ENCODE data around the gene EDARADD. TPM values are rescaled to one million over a fixed set of nuclear protein-coding genes. Genes with fewer than 3 reads are reported as not detected.
A peak's percentile ranks its signal among the peaks of the same experiment; 100 is the strongest.
"Not testable (repeated sequence)": the region's sequence is repeated elsewhere in the genome, so short reads cannot be mapped to it uniquely, and the experiment has no call there.

EDARADD gene
- polyA plus RNA-seq (2013, experiment 1 of 4): 2.2 TPM
- 2.1 TPM for polyA plus RNA-seq (2013, experiment 2 of 4)
- 1.5 TPM for polyA plus RNA-seq (2013, experiment 3 of 4)
- 1.5 TPM for polyA plus RNA-seq (2013, experiment 4 of 4)

DNA sequence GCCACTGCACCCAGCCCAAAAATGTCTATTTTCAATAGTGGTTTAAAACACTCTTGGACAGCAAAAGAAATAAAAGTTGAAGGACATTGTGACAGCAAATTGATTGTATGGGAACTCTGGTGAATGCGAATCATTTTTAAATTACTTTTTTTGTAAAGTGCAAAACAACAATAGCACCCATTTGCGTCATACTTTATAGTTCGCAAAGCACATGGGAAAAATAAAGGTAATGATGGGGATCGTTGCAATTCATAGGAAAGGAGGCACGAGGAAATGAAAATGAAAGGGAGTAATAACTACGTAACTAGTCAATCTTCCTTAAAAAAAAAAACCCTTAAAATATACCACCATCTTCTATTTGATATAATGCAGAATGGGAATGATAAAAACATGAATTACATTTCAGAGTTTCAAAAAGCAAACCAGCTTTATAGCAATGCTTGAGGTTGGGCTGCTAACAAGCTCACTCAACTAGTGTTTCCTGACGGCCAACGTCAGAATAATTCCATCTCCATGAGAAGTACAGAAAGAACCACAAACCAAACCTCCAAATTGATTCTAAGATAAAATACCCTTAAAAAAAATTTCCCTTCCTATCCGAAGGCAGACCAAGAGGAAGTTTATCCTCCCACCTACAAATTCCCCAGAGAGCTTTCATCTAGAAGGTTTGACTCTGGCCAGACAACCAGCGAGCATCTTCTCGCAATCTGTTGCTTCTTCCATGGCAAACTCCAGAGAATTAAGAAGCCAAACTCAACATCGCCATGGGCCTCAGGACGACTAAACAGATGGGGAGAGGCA is at the start of gene EDARADD:
TSS of gene EDARADD (plus strand) at position 606 of the 801 bp plus-strand sequence. CDS start at position 765, 159 bp downstream.
- H3K4me1 ChIP-seq (ENCODE audit: control insufficient read depth, insufficient read depth, low read length): no peaks in the 10 kb centered on the region
- no peaks in the 10 kb centered on the region for H3K9me3 ChIP-seq (ENCODE audit: control insufficient read depth, low read length)
- H3K27me3 ChIP-seq (ENCODE audit: control insufficient read depth, insufficient read depth, low read length, poor library complexity, severe bottlenecking): peaks cover 39% of the 10 kb centered on the region
- WGBS, 2 experiments: 85 to 88% methylated on average over 11 of the region's 13 CpGs
- H3K27ac ChIP-seq (ENCODE audit: insufficient read depth, low read depth, low read length, poor library complexity, severe bottlenecking): no peak within 1 kb of the TSS
- no peaks in the 10 kb centered on the region for H3K36me3 ChIP-seq (ENCODE audit: control insufficient read depth, insufficient read depth, low read length)
- H3K4me3 ChIP-seq (ENCODE audit: insufficient read depth, low read depth, low read length): peak within 1 kb of the TSS; percentile 71

DNA sequence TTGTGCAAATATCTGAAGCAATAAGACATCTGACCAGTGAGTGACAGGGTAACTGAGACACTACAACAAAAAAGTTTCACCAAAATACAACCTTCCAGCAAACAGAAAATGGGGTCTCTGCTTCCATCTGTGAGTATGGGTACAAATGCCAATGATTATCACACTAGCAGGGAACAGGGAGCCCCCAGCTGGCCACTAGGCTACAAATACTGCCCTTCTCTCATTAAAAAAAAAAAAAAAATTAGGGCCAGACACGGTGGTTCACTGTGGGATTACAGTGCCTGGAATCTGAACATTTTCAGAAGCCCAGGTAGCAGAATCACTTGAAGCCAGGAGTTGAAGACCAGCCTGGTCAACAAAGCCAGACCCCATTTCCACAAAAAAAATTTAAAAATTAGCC is 48.4 kb upstream of the EDARADD start:
- no peak overlapping the region for H3K27ac ChIP-seq (ENCODE audit: insufficient read depth, low read depth, low read length, poor library complexity, severe bottlenecking)
- H3K27me3 ChIP-seq (ENCODE audit: control insufficient read depth, insufficient read depth, low read length, poor library complexity, severe bottlenecking): no peaks in the 10 kb centered on the region
- no peaks in the 10 kb centered on the region for H3K36me3 ChIP-seq (ENCODE audit: control insufficient read depth, insufficient read depth, low read length)
- no peaks in the 10 kb centered on the region for H3K4me1 ChIP-seq (ENCODE audit: control insufficient read depth, insufficient read depth, low read length)
- H3K4me3 ChIP-seq (ENCODE audit: insufficient read depth, low read depth, low read length): no peak overlapping the region
- no peaks in the 10 kb centered on the region for H3K9me3 ChIP-seq (ENCODE audit: control insufficient read depth, low read length)
- 38 to 48% methylated on average over 1 of the region's 1 CpG for WGBS, 2 experiments

DNA sequence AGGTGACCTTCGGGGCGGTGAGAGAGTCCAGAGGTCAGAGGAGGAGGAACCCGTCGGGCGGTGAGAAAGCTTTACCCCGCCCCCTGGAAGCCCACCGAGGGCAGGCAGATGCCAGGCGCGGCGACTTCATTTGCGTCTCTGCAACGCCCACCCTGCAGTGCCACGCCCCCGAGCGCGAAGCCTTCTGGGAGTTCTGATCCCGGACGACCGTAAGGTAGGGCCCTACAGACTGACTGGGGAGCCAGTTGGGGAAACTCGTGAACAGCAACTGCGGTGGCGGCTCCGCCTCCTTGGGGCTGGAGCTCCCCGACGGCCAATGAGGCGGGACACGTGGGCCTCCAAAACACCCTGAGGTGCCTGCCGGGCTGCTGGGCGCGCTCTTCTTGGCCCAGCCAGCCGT is 46.0 kb upstream of the EDARADD start:
- no peaks in the 10 kb centered on the region for H3K36me3 ChIP-seq (ENCODE audit: control insufficient read depth, insufficient read depth, low read length)
- H3K27me3 ChIP-seq (ENCODE audit: control insufficient read depth, insufficient read depth, low read length, poor library complexity, severe bottlenecking): no peaks in the 10 kb centered on the region
- WGBS, 2 experiments: 95 to 96% methylated on average over 31 of the region's 31 CpGs
- no peak overlapping the region for H3K4me3 ChIP-seq (ENCODE audit: insufficient read depth, low read depth, low read length)
- H3K9me3 ChIP-seq (ENCODE audit: control insufficient read depth, low read length): no peaks in the 10 kb centered on the region
- no peaks in the 10 kb centered on the region for H3K4me1 ChIP-seq (ENCODE audit: control insufficient read depth, insufficient read depth, low read length)
- H3K27ac ChIP-seq (ENCODE audit: insufficient read depth, low read depth, low read length, poor library complexity, severe bottlenecking): no peak overlapping the region

DNA sequence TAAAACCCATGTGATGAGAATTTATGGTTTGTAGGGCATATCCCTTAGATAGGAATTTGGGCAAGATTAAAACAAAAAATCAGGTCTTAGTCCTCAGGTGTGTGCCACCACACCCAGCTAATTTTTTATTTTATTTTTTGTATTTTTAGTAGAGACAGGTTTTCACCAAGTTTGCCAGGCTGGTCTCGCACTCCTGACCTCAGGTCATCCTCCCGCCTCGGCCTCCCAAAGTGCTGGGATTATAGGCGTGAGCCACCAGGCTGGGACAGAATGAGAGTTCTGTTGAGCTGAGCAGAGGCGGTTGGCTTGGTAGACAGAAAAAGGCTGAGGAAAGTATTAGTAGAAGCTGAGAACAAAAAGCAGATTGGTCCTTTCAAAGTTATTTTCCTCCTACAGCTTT is 43.8 kb upstream of the EDARADD start:
- Histone ChIP-seq H3K4me3 (ENCODE audit: insufficient read depth, low read depth, low read length) (no peak overlapping the region), H3K36me3 (ENCODE audit: control insufficient read depth, insufficient read depth, low read length) (no peaks in the 10 kb centered on the region), H3K27ac (ENCODE audit: insufficient read depth, low read depth, low read length, poor library complexity, severe bottlenecking) (no peak overlapping the region), H3K27me3 (ENCODE audit: control insufficient read depth, insufficient read depth, low read length, poor library complexity, severe bottlenecking) (no peaks in the 10 kb centered on the region), H3K9me3 (ENCODE audit: control insufficient read depth, low read length) (no peaks in the 10 kb centered on the region), H3K4me1 (ENCODE audit: control insufficient read depth, insufficient read depth, low read length) (no peaks in the 10 kb centered on the region)
- WGBS, 2 experiments: 91 to 93% methylated on average over 5 of the region's 5 CpGs

DNA sequence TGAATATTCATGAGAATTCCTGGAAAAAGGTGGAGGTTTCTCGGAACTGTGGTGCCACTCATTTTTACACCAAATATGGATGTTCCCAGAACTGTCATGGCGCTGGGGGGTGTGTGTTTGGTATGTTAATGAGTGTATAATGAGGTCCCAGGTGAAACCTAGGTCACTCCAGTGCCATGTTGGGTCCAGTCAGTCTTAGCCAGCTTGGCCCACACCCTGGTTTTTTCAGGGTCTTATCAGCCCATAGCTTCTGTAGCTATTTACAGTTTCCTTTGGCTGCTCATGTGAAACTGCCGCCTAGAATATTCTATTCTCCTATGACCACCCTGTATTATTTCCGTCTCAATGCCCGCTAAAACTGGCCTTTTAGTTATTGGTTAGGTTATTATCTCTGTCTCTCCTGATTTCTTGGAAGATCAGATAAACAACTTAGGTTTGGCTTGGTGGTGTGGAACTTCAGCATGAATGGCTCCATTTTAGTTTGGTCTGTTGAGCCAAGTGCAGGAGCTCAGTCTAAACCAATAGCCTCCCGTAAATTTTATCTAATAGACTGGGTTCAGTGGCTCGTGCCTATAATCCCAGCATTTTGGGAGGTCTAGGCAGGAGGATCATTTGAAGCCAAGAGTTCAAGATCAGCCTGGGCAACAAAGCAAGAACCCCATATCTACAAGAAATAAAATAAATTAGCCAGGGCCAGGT is 42.1 kb upstream of the EDARADD start:
- WGBS, 2 experiments: 90 to 98% methylated on average over 7 of the region's 7 CpGs
- Histone ChIP-seq H3K4me1 (ENCODE audit: control insufficient read depth, insufficient read depth, low read length) (no peaks in the 10 kb centered on the region), H3K27ac (ENCODE audit: insufficient read depth, low read depth, low read length, poor library complexity, severe bottlenecking) (no peak overlapping the region), H3K9me3 (ENCODE audit: control insufficient read depth, low read length) (no peaks in the 10 kb centered on the region), H3K4me3 (ENCODE audit: insufficient read depth, low read depth, low read length) (no peak overlapping the region), H3K27me3 (ENCODE audit: control insufficient read depth, insufficient read depth, low read length, poor library complexity, severe bottlenecking) (no peaks in the 10 kb centered on the region), H3K36me3 (ENCODE audit: control insufficient read depth, insufficient read depth, low read length) (no peaks in the 10 kb centered on the region)

DNA sequence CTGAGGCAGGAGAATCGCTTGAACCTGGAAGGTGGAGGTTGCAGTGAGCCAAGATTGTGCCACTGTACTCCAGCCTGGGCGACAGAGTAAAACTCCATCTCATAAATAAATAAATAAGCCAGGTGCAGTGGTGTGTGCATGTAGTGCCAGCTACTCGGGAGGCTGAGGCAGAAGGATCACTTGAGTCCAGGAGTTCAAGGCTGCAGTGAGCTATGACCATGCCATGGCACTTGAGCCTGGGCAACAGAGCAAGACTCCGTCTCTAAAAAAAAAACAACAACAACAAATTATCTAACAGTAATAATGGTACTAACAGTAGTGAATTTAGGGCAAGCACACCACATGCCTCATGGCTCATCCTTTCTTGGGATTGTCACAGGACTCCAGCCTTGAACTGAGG is 41.3 kb upstream of the EDARADD start:
- not testable (repeated sequence) for H3K27me3 ChIP-seq (ENCODE audit: control insufficient read depth, insufficient read depth, low read length, poor library complexity, severe bottlenecking); H3K9me3 ChIP-seq (ENCODE audit: control insufficient read depth, low read length); H3K36me3 ChIP-seq (ENCODE audit: control insufficient read depth, insufficient read depth, low read length); H3K27ac ChIP-seq (ENCODE audit: insufficient read depth, low read depth, low read length, poor library complexity, severe bottlenecking); H3K4me3 ChIP-seq (ENCODE audit: insufficient read depth, low read depth, low read length); H3K4me1 ChIP-seq (ENCODE audit: control insufficient read depth, insufficient read depth, low read length)
- 83 to 86% methylated on average over 4 of the region's 4 CpGs for WGBS, 2 experiments

DNA sequence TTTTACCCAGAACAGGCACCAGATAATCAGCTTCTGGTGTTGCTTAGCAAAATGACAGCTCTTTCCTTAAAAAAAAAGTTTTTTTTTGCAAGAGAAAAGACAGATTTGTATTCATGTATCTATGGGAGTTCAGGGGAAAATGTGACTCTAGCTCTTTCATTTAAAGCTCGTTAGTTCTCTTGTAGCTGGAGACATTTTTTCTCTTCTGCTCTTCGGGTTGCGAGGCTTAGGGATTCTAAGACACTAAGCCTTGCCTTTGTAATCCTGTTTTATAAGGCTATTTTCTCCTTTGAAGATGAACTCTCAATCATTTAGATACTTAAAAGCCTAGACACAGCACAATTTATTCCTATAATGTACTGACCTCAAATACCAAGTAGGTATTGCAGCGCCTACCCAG is 40.3 kb upstream of the EDARADD start:
- Histone ChIP-seq H3K9me3 (ENCODE audit: control insufficient read depth, low read length) (peaks cover 3% of the 10 kb centered on the region), H3K27me3 (ENCODE audit: control insufficient read depth, insufficient read depth, low read length, poor library complexity, severe bottlenecking) (no peaks in the 10 kb centered on the region), H3K4me1 (ENCODE audit: control insufficient read depth, insufficient read depth, low read length) (no peaks in the 10 kb centered on the region), H3K36me3 (ENCODE audit: control insufficient read depth, insufficient read depth, low read length) (no peaks in the 10 kb centered on the region), H3K27ac (ENCODE audit: insufficient read depth, low read depth, low read length, poor library complexity, severe bottlenecking) (no peak overlapping the region), H3K4me3 (ENCODE audit: insufficient read depth, low read depth, low read length) (no peak overlapping the region)
- whole genome bisulfite sequencing, 2 experiments: 77 to 79% methylated on average over 4 of the region's 4 CpGs

DNA sequence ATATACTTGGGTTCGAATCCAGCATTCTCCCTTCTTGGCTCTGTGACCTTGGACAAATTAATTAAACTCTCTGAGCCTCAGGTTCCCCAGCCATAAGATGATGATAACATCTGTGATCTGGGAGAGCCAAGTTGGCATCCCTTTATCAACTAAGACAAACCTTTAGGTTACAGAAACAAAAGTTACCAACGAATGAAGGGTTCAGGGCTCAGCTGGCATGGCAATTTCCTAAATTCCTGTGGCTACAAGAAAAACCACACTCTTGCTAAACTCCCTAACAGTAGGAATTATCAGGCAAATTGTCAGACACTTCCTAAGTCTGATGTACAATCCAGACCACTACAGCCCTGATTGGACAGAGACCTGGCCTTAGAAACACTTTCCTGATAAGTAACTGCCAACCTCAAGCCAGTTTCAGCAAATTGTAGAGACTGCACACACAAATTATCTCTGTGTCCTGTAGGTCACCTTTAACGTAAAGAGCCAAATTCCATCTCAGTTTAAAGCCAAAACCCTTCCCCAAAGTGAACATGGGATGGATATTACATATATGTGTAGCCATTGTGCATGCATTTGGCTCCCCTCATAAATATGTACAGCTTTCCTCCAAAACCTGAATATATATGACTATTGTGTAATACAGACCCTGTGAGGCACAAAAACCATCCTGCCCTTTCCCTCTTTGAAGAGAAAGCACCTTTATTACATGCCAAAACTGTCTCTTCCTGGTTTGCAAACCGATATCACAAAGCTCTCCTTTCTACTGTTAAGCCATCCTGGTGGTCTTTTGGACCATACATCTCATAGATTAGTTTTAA is 39.5 kb upstream of the EDARADD start:
- Histone ChIP-seq H3K9me3 (ENCODE audit: control insufficient read depth, low read length) (peaks cover 3% of the 10 kb centered on the region), H3K27ac (ENCODE audit: insufficient read depth, low read depth, low read length, poor library complexity, severe bottlenecking) (no peak overlapping the region), H3K4me1 (ENCODE audit: control insufficient read depth, insufficient read depth, low read length) (no peaks in the 10 kb centered on the region), H3K4me3 (ENCODE audit: insufficient read depth, low read depth, low read length) (no peak overlapping the region), H3K27me3 (ENCODE audit: control insufficient read depth, insufficient read depth, low read length, poor library complexity, severe bottlenecking) (no peaks in the 10 kb centered on the region), H3K36me3 (ENCODE audit: control insufficient read depth, insufficient read depth, low read length) (no peaks in the 10 kb centered on the region)
- WGBS, 2 experiments: 93 to 96% methylated on average over 4 of the region's 4 CpGs

DNA sequence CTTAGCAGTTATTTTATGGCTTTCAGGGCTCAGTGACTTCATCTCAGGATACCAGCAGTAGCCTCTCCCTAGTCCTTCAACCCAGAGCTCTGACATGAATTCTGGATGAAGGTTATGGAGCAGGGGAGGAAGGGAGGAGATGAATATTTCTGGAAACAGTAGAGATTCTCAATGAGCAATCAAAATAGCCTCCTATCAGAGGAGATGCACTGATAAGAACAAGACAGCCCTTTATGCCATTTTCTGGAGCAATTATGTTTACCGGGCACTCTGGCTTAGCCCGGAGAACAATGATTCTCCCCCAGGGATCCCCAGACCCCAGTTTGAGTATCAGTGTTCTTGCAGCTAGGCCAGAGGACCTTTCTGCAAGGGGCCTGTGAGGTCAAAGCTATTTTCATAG is 37.9 kb upstream of the EDARADD start:
- H3K27ac ChIP-seq (ENCODE audit: insufficient read depth, low read depth, low read length, poor library complexity, severe bottlenecking): no peak overlapping the region
- no peaks in the 10 kb centered on the region for H3K27me3 ChIP-seq (ENCODE audit: control insufficient read depth, insufficient read depth, low read length, poor library complexity, severe bottlenecking)
- no peak overlapping the region for H3K4me3 ChIP-seq (ENCODE audit: insufficient read depth, low read depth, low read length)
- WGBS, 2 experiments: 90 to 95% methylated on average over 2 of the region's 2 CpGs
- no peaks in the 10 kb centered on the region for H3K36me3 ChIP-seq (ENCODE audit: control insufficient read depth, insufficient read depth, low read length)
- H3K9me3 ChIP-seq (ENCODE audit: control insufficient read depth, low read length): peaks cover 3% of the 10 kb centered on the region
- no peaks in the 10 kb centered on the region for H3K4me1 ChIP-seq (ENCODE audit: control insufficient read depth, insufficient read depth, low read length)

All from ectodermal cell (in vitro differentiated cells).